Measurements from ENCODE around the gene SUN5.

DNA sequence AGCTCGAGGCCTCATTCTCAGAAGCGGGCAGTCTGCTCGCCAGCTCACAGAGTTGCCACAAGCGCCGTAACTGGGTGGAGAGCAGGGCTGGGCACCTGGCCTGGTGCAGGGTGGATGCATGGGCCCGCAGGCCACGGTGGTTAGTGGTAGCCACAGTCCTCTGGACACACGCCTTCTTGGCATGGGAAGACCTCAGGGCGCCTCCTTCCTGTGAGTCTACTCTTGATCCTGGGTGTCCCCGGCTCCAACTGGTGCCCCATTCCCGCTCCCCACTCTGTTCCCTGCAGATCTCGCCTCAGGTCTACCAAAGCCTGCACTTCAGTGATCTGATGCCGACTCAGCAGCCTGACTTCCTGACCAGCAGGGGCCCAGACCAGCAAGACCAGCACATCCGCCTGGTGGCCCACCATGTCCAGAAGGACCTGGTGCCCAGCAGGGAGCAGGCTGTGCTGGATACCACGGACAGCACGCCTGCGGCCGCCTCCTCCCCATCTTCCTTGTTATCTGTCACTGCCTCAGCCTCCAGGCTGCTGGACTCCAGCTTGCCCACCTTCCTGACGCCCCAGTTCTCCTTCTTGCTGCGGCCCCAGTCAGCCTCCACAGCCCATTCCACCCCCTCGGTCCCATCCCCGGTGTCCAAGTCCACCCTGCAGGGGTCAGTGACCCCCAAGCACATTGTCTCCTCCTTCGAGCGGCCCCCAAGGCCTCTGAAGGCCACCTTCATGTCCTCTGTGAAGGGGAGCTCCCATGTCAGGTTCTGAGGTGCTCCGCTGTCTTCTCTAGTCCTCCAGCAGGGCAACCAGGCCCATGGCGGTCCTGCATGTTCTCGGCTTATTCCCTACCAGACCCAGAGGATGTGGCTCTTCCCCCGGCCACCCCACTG is 43.1 kb downstream of the SUN5 start:
- TF ChIP-seq POLR2A (IDR thresholded peaks at IDR 0.05) = no peak
- TF ChIP-seq, protein P1, sequence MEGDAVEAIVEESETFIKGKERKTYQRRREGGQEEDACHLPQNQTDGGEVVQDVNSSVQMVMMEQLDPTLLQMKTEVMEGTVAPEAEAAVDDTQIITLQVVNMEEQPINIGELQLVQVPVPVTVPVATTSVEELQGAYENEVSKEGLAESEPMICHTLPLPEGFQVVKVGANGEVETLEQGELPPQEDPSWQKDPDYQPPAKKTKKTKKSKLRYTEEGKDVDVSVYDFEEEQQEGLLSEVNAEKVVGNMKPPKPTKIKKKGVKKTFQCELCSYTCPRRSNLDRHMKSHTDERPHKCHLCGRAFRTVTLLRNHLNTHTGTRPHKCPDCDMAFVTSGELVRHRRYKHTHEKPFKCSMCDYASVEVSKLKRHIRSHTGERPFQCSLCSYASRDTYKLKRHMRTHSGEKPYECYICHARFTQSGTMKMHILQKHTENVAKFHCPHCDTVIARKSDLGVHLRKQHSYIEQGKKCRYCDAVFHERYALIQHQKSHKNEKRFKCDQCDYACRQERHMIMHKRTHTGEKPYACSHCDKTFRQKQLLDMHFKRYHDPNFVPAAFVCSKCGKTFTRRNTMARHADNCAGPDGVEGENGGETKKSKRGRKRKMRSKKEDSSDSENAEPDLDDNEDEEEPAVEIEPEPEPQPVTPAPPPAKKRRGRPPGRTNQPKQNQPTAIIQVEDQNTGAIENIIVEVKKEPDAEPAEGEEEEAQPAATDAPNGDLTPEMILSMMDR (IDR thresholded peaks at IDR 0.05) = no peak
- no peak for TF ChIP-seq POLR2AphosphoS5 (IDR thresholded peaks at IDR 0.05)
- TF ChIP-seq EP300 (IDR thresholded peaks at IDR 0.05) = no peak

Measured in sigmoid colon (tissue), 4 donors.